ENCODE results near the gene TMEM198. TPM values are rescaled to one million over a fixed set of nuclear protein-coding genes. Genes with fewer than 3 reads are reported as not detected.

TMEM198 gene
- total and polyA plus RNA-seq, 9 of the 15 experiments (the other 6 are each of a cell fraction or from before 2014, with no cell fraction given), result 0.03 to 3.8 (median 1.0) TPM

DNA sequence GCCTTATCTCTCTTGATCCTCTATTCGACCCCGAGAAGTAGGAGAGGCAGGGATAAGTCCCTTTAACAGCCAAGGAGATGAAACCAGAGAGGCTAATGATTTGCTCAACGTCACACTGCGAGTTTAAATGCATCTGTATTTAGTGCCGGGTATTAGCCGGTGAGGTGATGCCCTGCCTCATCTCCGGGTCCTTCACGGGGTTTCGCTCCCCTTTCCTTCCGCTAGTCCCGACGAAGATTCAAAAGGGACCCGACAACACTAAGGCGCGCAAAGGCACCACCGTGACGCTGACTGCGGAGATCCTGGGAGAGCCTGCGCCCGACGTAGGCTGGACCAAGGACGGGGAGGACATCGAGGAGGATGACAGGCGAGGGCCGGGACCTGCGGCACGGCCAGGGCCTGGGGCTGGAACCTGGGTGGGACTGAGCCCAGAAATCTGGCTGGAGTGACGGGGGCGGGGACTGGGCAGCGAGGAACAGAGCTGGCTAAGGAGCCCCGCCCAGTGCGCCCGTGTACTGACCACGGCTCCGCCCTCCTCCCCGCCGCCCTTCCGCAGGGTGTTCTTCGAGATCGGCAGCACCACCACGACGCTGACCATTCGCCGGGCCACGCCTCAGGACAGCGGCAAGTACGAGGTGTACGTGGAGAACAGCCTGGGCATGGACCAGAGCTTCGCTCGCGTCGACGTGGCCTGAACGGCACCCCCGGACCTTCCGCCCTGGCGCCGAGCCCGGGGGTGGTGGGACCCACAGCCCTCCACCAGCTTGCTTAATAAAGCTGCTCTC lies 46.1 kb upstream of the TMEM198 start (continued):
- TF ChIP-seq NR4A1 (CRISPR knock-in tag; IDR thresholded peaks at IDR 0.05) (no peak), NR4A1 (tag; IDR thresholded peaks at IDR 0.05) (0 out of 2 replicates have a peak, but pooled peaks have one; percentile 23), E2F5 (CRISPR knock-in tag; IDR thresholded peaks at IDR 0.05) (peak; percentile 71; the same call in 1 of the 2 replicates), NBN (IDR thresholded peaks at IDR 0.05; ENCODE audit: low read depth) (0 out of 2 replicates have a peak, but pooled peaks have one; percentile 28), ARHGAP35 (IDR thresholded peaks at IDR 0.05; ENCODE audit: partially characterized antibody) (no peak), LARP7 (IDR thresholded peaks at IDR 0.05) (peak; percentile 77; the same call in 1 of the 2 replicates), SPI1 (IDR thresholded peaks at IDR 0.05; ENCODE audit: borderline replicate concordance, low read depth, low read length) (no peak), JUND (IDR thresholded peaks at IDR 0.05; ENCODE audit: borderline replicate concordance, low read depth, low read length) (0 out of 2 replicates have a peak, but pooled peaks have one; percentile 2), JUND (tag; IDR thresholded peaks at IDR 0.05; ENCODE audit: borderline replicate concordance, low read depth, low read length) (peak; percentile 41; the same call in 2 of the 3 replicates), ZNF282 (CRISPR knock-in tag; IDR thresholded peaks at IDR 0.05) (0 out of 2 replicates have a peak, but pooled peaks have one; percentile 14), PHF21A (IDR thresholded peaks at IDR 0.05; ENCODE audit: borderline replicate concordance, low read depth) (peak; percentile 62; the same call in 1 of the 2 replicates), SP2 (IDR thresholded peaks at IDR 0.05; ENCODE audit: extremely low read depth, low read depth, low read length, poor library complexity, severe bottlenecking) (no peak), TAF7 (tag; IDR thresholded peaks at IDR 0.05) (0 out of 2 replicates have a peak, but pooled peaks have one; percentile 38), SP1 (CRISPR knock-in tag; IDR thresholded peaks at IDR 0.05) (no peak), CHD1 (IDR thresholded peaks at IDR 0.05; ENCODE audit: low read length) (peak; percentile 98), HEY1 (CRISPR knock-in tag; IDR thresholded peaks at IDR 0.05; ENCODE audit: borderline replicate concordance) (no peak), PKNOX1 (IDR thresholded peaks at IDR 0.05) (peak; percentile 64; the same call in 1 of the 2 replicates), ARID4B (CRISPR knock-in tag; IDR thresholded peaks at IDR 0.05) (0 out of 2 replicates have a peak, but pooled peaks have one; percentile 38), HDAC8 (tag; IDR thresholded peaks at IDR 0.05) (0 out of 2 replicates have a peak, but pooled peaks have one; percentile 48)
- TF ChIP-seq, protein P1, sequence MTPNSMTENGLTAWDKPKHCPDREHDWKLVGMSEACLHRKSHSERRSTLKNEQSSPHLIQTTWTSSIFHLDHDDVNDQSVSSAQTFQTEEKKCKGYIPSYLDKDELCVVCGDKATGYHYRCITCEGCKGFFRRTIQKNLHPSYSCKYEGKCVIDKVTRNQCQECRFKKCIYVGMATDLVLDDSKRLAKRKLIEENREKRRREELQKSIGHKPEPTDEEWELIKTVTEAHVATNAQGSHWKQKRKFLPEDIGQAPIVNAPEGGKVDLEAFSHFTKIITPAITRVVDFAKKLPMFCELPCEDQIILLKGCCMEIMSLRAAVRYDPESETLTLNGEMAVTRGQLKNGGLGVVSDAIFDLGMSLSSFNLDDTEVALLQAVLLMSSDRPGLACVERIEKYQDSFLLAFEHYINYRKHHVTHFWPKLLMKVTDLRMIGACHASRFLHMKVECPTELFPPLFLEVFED (CRISPR knock-in tag; conservative IDR thresholded peaks at IDR 0.05), result no peak

All from K562 (cell line).